Measurements from ENCODE around the gene DLGAP1. TPM values are rescaled to one million over a fixed set of nuclear protein-coding genes. Genes with fewer than 3 reads are reported as not detected.

DLGAP1 gene
- total and polyA plus RNA-seq, 2 experiments from 2014 or later = 17.0 to 48.5 TPM

DNA sequence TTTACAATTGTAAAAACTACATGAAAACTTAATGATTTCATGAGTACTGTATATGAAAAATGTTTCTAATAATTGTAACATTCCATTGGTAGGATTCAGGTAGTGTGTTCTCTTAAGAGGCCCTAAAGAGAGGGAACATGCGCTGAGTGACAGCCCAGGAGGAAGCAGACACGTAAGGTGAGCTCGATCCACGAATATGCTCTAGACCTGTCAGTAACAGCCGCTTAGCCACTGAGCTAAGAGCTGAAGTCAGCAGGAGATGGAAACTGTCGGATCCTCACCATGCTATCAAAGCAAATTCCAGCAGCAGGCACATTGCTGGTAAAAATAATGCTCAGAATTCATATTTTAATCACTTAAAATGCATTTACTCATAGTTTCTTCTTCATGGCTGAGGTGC lies 658.7 kb downstream of the DLGAP1 start:
- no peaks in the 10 kb centered on the region for H3K79me2 ChIP-seq (replicated peaks; ENCODE audit: insufficient read depth)
- peaks cover 13% of the 10 kb centered on the region for H3K4me1 Mint-ChIP-seq
- no peaks in the 10 kb centered on the region for H3F3A ChIP-seq (replicated peaks; ENCODE audit: low read depth)
- no peak overlapping the region for H3K4me3 ChIP-seq
- DNase-seq (ENCODE audit: low spot score) (no peak), ATAC-seq (no peak)
- H3K4me2 ChIP-seq = no peak overlapping the region
- H4K20me1 ChIP-seq (replicated peaks; ENCODE audit: insufficient read depth) = no peaks in the 10 kb centered on the region
- peaks cover 7% of the 10 kb centered on the region; the same call in 1 of the 2 replicates for H3K4me1 ChIP-seq (ENCODE audit: insufficient read depth)
- no peaks in the 10 kb centered on the region for H3K9me2 ChIP-seq (ENCODE audit: insufficient read depth)
- H3K4me3 Mint-ChIP-seq = no peak overlapping the region
- TF ChIP-seq ZNF331 (CRISPR knock-in tag; IDR thresholded peaks at IDR 0.05; ENCODE audit: low read depth) = no peak
- TF ChIP-seq EZH2phosphoT487 (IDR thresholded peaks at IDR 0.05; ENCODE audit: unreplicated experiment) = no peak
- TF ChIP-seq EZH2 (IDR thresholded peaks at IDR 0.05; ENCODE audit: low read depth, unreplicated experiment) = no peak
- no peak for TF ChIP-seq JUNB (IDR thresholded peaks at IDR 0.05; ENCODE audit: unreplicated experiment)
- TF ChIP-seq STAT1 (IDR thresholded peaks at IDR 0.05; ENCODE audit: unreplicated experiment) = no peak
- TF ChIP-seq, protein P1, sequence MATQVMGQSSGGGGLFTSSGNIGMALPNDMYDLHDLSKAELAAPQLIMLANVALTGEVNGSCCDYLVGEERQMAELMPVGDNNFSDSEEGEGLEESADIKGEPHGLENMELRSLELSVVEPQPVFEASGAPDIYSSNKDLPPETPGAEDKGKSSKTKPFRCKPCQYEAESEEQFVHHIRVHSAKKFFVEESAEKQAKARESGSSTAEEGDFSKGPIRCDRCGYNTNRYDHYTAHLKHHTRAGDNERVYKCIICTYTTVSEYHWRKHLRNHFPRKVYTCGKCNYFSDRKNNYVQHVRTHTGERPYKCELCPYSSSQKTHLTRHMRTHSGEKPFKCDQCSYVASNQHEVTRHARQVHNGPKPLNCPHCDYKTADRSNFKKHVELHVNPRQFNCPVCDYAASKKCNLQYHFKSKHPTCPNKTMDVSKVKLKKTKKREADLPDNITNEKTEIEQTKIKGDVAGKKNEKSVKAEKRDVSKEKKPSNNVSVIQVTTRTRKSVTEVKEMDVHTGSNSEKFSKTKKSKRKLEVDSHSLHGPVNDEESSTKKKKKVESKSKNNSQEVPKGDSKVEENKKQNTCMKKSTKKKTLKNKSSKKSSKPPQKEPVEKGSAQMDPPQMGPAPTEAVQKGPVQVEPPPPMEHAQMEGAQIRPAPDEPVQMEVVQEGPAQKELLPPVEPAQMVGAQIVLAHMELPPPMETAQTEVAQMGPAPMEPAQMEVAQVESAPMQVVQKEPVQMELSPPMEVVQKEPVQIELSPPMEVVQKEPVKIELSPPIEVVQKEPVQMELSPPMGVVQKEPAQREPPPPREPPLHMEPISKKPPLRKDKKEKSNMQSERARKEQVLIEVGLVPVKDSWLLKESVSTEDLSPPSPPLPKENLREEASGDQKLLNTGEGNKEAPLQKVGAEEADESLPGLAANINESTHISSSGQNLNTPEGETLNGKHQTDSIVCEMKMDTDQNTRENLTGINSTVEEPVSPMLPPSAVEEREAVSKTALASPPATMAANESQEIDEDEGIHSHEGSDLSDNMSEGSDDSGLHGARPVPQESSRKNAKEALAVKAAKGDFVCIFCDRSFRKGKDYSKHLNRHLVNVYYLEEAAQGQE (IDR thresholded peaks at IDR 0.05; ENCODE audit: unreplicated experiment) = no peak
- TF ChIP-seq ZNF114 (CRISPR knock-in tag; IDR thresholded peaks at IDR 0.05) = no peak
- TF ChIP-seq NANOG (IDR thresholded peaks at IDR 0.05; ENCODE audit: borderline replicate concordance) = no peak
- no peak for TF ChIP-seq POLR2AphosphoS5 (IDR thresholded peaks at IDR 0.05; ENCODE audit: low read depth)
- no peak for TF ChIP-seq CREB1 (CRISPR knock-in tag; IDR thresholded peaks at IDR 0.05; ENCODE audit: low read depth)
- no peak for TF ChIP-seq ZNF462 (CRISPR knock-in tag; IDR thresholded peaks at IDR 0.05)
- TF ChIP-seq, protein P2, sequence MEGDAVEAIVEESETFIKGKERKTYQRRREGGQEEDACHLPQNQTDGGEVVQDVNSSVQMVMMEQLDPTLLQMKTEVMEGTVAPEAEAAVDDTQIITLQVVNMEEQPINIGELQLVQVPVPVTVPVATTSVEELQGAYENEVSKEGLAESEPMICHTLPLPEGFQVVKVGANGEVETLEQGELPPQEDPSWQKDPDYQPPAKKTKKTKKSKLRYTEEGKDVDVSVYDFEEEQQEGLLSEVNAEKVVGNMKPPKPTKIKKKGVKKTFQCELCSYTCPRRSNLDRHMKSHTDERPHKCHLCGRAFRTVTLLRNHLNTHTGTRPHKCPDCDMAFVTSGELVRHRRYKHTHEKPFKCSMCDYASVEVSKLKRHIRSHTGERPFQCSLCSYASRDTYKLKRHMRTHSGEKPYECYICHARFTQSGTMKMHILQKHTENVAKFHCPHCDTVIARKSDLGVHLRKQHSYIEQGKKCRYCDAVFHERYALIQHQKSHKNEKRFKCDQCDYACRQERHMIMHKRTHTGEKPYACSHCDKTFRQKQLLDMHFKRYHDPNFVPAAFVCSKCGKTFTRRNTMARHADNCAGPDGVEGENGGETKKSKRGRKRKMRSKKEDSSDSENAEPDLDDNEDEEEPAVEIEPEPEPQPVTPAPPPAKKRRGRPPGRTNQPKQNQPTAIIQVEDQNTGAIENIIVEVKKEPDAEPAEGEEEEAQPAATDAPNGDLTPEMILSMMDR (conservative IDR thresholded peaks at IDR 0.05; ENCODE audit: low read depth in 2 of 2) = no peak
- TF ChIP-seq, protein P3, sequence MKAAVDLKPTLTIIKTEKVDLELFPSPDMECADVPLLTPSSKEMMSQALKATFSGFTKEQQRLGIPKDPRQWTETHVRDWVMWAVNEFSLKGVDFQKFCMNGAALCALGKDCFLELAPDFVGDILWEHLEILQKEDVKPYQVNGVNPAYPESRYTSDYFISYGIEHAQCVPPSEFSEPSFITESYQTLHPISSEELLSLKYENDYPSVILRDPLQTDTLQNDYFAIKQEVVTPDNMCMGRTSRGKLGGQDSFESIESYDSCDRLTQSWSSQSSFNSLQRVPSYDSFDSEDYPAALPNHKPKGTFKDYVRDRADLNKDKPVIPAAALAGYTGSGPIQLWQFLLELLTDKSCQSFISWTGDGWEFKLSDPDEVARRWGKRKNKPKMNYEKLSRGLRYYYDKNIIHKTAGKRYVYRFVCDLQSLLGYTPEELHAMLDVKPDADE (IDR thresholded peaks at IDR 0.05) = no peak
- H3K27ac ChIP-seq (ENCODE audit: low read depth) = no peak overlapping the region
- no peaks in the 10 kb centered on the region for H3K9me3 Mint-ChIP-seq
- H3K36me3 ChIP-seq (ENCODE audit: insufficient read depth) = no peaks in the 10 kb centered on the region
- peaks cover 8% of the 10 kb centered on the region for H3K27me3 Mint-ChIP-seq (ENCODE audit: insufficient read depth, low read depth, poor library complexity)
- H3K27ac Mint-ChIP-seq = no peak overlapping the region
- no peak overlapping the region for H2AFZ ChIP-seq
- H3K36me3 Mint-ChIP-seq (ENCODE audit: low read depth) = no peaks in the 10 kb centered on the region
- no peaks in the 10 kb centered on the region for H3K27me3 ChIP-seq (ENCODE audit: insufficient read depth)

Data from GM23338 (cell line).